Measurements from ENCODE around the gene IL4.
"Not testable (repeated sequence)": the region's sequence is repeated elsewhere in the genome, so short reads cannot be mapped to it uniquely, and the experiment has no call there.

IL4 gene

GRCh38 chr5:132673939-132674630, at the start of gene IL4:
Gene IL4 (plus strand): TSS chr5:132673989. CDS start chr5:132674051, 62 bp downstream.
- no peak for DNase-seq (ENCODE audit: low read depth, low spot score)

- DNase-seq (ENCODE audit: low read depth, low spot score): no peak
Measured at GRCh38 chr5:132627470-132627869, 46.3 kb upstream of the IL4 start.

- DNase-seq (ENCODE audit: low read depth, low spot score): no peak
Measured at GRCh38 chr5:132628814-132629213, 45.0 kb upstream of the IL4 start.

GRCh38 chr5:132629230-132629944, 44.4 kb upstream of the IL4 start:
- DNase-seq (ENCODE audit: low read depth, low spot score): no peak

GRCh38 chr5:132633587-132633986, 40.2 kb upstream of the IL4 start:
- DNase-seq (ENCODE audit: low read depth, low spot score): not testable (repeated sequence)

- DNase-seq (ENCODE audit: low read depth, low spot score): no peak
Measured at GRCh38 chr5:132635873-132636272, 37.9 kb upstream of the IL4 start.

- no peak for DNase-seq (ENCODE audit: low read depth, low spot score)
Measured at GRCh38 chr5:132637241-132637640, 36.5 kb upstream of the IL4 start.

GRCh38 chr5:132639706-132640130, 34.1 kb upstream of the IL4 start:
- no peak for DNase-seq (ENCODE audit: low read depth, low spot score)

- DNase-seq (ENCODE audit: low read depth, low spot score): no peak
Measured at GRCh38 chr5:132640613-132641012, 33.2 kb upstream of the IL4 start.

GRCh38 chr5:132641241-132641723, 32.5 kb upstream of the IL4 start:
- DNase-seq (ENCODE audit: low read depth, low spot score): no peak

- no peak for DNase-seq (ENCODE audit: low read depth, low spot score)
Measured at GRCh38 chr5:132641841-132642240, 31.9 kb upstream of the IL4 start.

GRCh38 chr5:132644177-132644576, 29.6 kb upstream of the IL4 start:
- DNase-seq (ENCODE audit: low read depth, low spot score): no peak

- no peak for DNase-seq (ENCODE audit: low read depth, low spot score)
Measured at GRCh38 chr5:132646583-132647266, 27.1 kb upstream of the IL4 start.

- DNase-seq (ENCODE audit: low read depth, low spot score): no peak
Measured at GRCh38 chr5:132647473-132647872, 26.3 kb upstream of the IL4 start.

- no peak for DNase-seq (ENCODE audit: low read depth, low spot score)
Measured at GRCh38 chr5:132648355-132648754, 25.4 kb upstream of the IL4 start.

- DNase-seq (ENCODE audit: low read depth, low spot score): no peak
Measured at GRCh38 chr5:132651838-132652469, 21.8 kb upstream of the IL4 start.

- DNase-seq (ENCODE audit: low read depth, low spot score): no peak
Measured at GRCh38 chr5:132653716-132654115, 20.1 kb upstream of the IL4 start.

GRCh38 chr5:132655821-132656773, 17.7 kb upstream of the IL4 start:
- DNase-seq (ENCODE audit: low read depth, low spot score): no peak

- no peak for DNase-seq (ENCODE audit: low read depth, low spot score)
Measured at GRCh38 chr5:132656774-132657355, 16.9 kb upstream of the IL4 start.

GRCh38 chr5:132657676-132658380, 16.0 kb upstream of the IL4 start, which contains the start of gene IL13:
Gene IL13 (plus strand): TSS chr5:132658173. CDS start chr5:132658187, 14 bp downstream.
- DNase-seq (ENCODE audit: low read depth, low spot score): no peak
